GM21360 (cell line): ENCODE measurements around the gene ITM2C.

Experiments
- ATAC-seq: cut with Tn5 transposase; IDR thresholded peaks from one replicate; pipeline ENCODE4 v1.9.1; 2021; ENCODE audit warnings: mild to moderate bottlenecking, moderate library complexity; ENCODE audit not compliant: unreplicated experiment

Gene ITM2C

DNA sequence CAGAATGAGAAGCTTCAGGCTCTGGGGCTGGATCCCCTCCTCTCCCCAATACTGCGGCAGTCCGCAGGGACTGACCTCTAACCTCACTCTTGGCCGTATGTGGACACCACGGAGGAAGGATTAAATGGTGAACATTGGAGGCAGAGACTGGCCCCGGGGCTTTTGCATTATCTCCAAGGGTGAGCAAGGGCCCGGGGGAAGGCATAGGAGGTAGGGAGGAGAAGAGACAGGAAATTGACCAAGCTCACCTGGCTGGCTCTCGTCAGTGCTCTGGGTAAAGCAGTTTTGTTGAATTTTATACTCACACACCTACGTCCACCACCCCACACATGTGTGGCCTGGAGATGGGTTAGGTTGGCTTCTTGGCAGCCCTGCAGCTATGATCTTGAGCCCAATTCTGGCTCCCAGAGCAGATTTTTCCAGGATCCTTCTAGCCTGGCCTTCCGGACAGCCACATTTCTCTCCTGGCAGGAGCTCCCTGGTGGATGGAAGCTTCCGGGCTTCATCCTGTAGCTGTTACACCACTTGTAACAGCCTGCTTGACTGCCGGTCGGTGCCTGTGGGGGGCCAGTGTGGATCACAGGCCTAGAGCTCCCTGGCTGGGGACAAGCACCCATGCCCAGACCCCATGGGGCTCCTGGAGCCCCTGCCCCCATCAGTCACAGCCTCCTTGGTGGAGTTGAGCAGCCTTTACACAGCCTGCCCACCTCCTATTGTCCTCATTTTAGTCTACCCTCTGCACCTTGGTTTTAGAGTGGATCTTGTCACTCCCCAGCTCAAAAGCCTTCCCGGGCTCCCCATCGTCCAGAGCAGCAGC, 7.6 kb downstream of the ITM2C start:
- no peak for ATAC-seq

DNA sequence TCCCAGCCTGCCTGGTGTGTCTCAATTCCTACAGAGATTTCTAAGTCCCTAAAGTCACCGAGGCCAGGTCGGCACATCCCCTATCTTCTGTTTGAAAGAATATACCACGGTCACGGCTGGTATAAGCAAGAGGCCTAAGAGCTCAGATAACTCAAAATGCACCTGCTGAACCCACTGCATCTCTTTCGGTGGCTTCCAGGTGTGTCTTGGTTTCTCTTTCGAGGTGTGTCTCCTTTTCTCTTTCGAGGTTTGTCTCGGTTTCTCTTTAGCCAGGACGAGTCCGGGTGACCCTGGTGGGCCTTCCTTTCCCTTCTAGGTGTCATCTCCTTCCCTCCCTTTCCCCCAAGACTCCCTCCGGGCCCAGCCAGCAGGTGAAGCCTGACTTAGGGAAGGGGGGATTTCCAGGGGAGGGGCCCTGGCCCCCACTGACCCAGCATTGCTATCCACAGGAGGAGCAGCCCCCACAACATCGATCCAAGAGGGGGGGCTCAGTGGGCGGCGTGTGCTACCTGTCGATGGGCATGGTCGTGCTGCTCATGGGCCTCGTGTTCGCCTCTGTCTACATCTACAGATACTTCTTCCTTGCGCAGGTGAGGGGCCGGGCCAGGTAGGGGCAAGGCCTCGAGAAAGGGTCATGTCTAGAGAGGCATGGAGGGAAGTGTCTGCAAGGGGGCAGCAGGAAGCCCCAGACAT, 8.4 kb downstream of the ITM2C start:
- peak; percentile 45 for ATAC-seq

DNA sequence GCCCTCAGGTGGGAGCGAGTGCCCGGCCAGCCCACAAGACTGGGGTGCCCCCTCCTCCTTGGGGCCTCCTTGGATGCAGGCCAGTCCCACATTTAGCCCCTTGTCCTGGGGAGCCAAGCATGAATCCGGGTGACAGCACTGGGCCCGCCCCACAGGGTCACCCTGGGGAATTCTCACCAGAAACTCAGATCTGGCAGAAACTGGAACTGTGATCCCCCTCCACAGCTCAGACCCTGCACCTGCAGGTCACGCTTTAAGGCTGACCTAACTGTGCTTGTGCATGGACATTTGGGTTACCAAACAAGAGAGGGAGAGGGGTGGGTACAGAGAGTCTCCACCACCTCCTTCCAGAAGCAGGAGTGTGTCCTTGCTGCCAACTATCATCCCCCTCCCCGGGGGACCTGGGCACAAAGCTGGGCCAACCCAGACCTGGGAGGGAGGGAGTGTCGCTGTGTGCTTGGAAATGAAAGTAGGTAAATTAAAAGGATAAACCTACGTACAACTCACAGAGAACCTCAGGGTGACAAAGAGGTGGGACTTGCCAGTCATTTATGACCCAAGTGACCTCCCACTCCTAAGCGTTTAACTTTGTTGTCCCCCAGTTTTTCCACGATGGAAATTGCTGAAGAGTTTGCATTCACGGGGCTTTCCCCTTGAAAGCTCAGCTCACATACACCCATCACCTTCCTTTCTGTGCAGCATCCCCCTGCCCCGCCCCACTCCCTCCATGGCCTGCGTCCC, 9.1 kb downstream of the ITM2C start:
- peak; percentile 51 for ATAC-seq

DNA sequence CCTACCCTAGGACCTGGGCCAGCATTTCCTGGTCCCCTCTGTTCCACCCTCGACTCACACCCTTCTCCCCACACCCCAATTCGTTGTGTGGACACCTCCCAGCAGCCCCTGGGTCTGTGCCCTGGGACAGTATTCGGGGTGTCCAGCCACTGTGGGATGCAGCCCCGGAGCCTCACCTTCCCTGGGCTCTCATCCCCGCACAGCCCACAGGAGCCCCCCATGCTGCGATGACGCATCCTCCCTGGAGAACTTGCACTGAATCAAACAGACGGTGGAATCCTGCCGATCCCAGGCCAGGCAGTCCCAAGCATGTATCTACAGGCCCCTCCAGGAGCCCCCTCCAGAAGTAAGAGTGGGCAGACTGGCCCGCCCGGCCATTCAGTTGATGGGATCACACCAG, 9.7 kb downstream of the ITM2C start:
- no peak for ATAC-seq

DNA sequence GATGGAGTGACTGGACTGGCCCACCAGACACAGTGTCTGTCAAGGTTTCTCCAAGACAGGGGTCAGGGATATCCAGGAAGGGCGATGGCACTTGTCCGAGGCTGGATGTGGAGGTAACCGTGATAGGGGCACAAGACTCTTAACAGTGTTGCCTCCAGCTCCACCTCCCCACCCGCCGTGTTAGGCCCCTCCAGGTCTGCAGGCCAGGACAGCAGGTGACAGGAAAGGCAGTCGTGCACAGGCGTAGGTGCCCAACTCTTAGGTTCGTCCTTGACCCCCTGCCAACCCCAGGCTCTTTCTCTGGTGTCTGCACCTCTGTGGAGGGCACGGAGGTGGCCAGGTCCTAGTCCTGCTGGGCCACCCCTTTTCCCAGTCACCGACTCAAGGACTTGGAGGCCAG, 10.1 kb downstream of the ITM2C start:
- ATAC-seq, result no peak

DNA sequence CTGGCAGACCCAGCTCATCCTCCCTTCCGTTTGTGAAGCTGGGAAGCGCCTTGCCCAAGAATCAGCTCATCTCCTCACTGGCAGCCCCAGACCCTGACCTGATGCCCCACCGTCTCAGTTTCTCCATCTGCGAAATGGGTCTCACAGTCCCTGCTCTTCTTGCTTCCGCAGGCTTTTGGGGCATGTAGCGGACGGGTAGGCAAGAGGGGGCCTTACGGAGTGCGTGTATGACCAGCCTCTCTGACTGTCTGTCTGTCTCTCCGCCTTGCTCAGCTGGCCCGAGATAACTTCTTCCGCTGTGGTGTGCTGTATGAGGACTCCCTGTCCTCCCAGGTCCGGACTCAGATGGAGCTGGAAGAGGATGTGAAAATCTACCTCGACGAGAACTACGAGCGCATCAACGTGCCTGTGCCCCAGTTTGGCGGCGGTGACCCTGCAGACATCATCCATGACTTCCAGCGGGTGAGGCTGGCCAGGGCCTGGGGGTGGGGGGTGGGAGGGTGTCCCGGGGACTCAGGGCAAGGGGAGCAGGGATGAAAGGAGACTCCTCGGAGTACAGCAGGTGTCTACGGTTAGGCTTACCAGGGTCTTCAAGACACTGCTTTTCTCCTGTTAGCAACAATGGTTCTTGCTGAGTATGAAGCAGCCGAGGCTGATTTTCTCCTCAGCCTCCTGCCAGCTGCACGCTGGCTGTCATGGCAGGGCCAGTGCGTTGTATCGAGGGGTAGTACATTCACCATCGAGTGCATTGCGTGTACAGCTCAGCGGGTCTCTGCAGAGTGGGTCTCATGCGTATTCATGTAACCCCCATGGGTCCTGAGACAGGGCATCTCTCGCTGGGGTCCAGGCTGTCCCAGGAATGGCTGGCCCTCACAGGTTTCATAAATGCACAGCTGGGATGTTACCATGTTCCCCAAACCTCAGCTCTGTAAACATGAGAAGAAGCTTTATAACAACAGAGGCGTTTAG, 10.9 kb downstream of the ITM2C start:
- no peak for ATAC-seq

DNA sequence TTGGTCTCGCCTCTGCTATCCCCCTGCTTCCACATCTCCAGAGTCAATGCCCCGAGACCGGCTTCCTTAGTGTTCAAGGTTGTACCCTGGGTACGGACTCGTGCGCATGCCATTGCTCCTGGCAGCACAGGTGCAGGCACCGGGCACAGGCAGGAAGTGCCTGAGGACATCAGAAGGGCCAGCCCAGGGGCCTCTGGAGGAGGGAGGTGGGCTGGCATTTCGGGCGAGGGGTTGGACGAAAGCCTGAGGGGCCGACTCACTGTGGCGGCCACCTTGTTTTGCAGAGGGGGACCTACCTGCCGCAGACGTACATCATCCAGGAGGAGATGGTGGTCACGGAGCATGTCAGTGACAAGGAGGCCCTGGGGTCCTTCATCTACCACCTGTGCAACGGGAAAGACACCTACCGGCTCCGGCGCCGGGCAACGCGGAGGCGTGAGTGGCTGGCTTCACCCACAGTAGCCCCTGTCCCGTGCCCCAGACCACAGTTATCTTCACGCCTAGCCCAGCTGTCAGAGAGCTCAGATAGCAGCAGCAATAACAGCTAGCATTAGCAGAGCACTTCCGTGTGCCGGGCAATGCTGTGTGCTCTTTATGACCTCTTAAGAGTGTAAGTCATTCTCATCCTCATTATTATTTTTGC, 12.5 kb downstream of the ITM2C start:
- no peak for ATAC-seq

DNA sequence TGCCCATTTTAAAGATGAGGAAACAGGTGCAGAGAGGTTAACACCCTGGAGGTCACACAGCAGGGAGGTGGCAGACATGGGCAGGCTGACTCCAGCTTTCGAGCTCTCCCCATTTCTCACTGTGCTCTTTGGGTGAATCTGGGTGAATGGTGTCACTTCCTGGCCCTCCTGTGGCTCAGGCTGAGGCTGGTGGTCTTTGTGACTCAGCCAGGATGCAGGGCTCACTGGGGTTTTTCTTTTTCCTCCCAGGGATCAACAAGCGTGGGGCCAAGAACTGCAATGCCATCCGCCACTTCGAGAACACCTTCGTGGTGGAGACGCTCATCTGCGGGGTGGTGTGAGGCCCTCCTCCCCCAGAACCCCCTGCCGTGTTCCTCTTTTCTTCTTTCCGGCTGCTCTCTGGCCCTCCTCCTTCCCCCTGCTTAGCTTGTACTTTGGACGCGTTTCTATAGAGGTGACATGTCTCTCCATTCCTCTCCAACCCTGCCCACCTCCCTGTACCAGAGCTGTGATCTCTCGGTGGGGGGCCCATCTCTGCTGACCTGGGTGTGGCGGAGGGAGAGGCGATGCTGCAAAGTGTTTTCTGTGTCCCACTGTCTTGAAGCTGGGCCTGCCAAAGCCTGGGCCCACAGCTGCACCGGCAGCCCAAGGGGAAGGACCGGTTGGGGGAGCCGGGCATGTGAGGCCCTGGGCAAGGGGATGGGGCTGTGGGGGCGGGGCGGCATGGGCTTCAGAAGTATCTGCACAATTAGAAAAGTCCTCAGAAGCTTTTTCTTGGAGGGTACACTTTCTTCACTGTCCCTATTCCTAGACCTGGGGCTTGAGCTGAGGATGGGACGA, 13.2 kb downstream of the ITM2C start:
- no peak for ATAC-seq

DNA sequence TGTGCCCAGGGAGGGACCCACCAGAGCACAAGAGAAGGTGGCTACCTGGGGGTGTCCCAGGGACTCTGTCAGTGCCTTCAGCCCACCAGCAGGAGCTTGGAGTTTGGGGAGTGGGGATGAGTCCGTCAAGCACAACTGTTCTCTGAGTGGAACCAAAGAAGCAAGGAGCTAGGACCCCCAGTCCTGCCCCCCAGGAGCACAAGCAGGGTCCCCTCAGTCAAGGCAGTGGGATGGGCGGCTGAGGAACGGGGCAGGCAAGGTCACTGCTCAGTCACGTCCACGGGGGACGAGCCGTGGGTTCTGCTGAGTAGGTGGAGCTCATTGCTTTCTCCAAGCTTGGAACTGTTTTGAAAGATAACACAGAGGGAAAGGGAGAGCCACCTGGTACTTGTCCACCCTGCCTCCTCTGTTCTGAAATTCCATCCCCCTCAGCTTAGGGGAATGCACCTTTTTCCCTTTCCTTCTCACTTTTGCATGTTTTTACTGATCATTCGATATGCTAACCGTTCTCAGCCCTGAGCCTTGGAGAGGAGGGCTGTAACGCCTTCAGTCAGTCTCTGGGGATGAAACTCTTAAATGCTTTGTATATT, 14.0 kb downstream of the ITM2C start:
- ATAC-seq, result no peak

DNA sequence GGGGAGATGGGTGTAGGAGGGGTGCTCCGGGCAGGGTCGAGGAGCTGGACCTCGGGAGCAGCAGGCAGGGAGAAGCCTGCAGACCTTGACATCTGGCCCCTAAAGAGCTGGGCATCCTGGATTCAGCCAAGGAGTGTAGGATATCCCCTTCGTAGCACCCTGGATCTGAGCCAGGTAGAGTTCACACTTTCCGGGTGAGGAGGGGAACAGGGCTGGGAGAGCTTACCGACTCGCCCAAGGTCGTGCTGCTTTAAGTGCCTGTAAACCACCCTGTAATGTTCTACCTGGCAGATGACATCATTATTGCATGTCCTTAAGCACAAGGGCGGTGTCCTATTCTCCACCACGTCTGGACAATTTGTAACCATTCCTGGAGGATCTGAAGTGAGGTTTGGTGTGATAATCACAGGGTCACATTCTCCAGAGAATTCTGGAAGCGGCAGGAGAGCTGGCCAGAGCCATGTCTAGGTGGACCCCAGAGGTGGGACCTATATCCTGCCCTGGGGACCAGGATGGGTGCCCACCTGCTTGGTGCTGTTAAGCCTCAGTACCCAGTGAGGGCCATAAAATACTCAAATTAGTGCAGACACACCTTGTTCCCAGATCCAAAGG, 14.6 kb downstream of the ITM2C start:
- ATAC-seq, result no peak

DNA sequence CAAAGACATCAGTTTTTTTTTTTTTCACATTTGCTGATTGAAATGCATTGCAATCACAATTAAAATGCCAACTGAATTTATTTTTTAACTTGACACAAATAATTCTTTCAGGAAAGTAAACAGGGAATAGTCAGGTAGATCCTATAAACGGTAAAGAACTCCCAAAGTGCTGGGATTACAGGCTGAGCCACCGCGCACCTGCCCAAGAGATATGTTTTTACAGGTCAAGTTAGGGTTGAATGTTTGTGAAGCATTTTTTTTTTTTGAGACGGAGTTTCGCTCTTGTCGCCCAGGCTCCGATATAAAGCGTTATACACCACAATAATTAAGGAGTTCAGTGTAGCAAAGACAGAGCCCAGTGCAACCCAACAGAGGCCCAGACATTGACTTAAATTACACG, 15.1 kb downstream of the ITM2C start:
- no peak for ATAC-seq

DNA sequence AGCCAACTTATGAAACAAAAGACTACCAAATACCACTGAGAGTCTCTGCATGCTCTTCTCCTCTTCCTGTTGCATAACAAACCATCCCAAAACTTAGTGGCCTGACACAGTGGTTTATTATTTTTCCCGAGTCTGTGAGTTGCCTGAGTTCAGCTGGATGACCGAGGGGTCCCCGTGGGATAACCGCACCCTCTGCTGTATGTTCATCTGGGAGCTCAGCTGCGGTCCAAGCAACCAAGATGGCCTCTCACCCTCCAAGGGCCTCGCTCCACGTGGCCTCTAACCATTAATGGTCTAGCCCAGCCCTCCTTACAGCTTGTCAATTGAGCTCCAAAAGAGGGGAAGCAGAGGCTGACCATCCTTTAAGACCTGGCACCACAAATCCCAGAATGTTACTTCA, 17.1 kb downstream of the ITM2C start:
- no peak for ATAC-seq

DNA sequence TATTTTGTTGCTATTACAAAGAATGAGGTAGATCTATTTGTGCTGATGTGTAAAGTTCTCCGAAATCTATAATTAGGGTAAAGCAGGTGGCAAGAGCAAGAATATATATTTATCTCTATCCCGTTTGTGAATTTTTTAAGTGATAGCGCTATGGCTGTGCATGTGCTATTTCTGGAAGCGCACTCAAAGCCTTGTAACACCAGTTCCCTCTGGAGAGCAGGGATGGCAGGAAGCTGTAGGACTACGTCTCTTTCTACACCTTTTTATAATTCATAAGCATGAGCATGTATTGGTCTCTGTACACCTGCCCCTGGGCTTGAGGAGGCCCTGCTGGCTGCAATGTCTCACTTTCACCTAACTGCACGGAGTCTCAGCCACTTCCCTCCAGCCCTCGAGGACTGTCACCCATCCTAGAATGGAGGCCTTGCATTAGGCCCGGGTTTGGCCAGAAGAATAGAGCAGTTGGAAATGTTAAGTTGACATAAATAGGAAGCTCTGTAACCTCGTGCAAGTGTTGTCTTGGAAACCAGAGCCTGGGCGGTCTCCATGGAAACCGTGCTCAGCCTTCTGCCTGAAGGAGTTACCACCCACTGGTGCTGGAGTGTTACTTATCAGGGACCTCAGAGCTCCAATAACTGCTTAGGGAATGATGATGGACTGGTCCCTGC, 20.9 kb downstream of the ITM2C start:
- no peak for ATAC-seq

DNA sequence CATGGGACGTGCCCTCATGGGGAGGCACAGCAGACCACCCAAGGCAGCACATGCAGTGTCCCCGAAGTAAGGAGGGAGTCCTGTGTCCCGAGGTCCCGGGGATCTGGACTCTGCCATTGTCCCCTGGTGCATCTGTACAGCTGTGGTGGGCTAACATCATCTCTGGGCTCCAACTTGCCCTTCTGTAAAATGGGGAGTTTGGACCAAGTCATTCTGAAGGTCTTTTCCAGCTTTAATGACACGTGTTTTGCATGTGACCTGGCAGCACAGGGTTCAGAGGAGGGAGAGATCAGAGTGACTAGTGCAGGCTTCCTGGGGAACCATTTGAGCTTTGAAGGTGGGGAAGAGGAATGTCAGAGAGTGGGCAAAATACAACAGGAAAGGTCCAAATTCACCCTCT, 21.5 kb downstream of the ITM2C start:
- ATAC-seq, result no peak

DNA sequence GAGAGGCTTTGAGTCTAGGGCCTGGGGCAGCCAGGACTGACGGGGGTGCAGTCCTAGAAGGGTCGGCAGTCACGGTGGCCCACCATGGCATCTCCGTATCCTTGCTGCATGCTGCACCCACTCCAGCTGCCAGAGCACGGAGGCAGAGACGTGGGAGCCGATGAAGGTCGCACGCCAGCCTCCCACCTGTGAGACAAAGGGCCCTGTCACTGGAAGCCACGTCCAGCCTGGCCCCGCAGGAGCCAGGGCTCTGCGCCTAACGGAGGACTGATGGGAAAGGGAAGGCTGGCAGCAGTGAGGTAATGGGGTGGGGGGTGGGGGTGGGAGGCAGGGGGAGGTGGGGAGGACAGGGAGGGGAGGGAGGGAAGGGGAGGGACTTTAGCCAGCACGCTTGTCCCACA, 21.9 kb downstream of the ITM2C start:
- no peak for ATAC-seq

DNA sequence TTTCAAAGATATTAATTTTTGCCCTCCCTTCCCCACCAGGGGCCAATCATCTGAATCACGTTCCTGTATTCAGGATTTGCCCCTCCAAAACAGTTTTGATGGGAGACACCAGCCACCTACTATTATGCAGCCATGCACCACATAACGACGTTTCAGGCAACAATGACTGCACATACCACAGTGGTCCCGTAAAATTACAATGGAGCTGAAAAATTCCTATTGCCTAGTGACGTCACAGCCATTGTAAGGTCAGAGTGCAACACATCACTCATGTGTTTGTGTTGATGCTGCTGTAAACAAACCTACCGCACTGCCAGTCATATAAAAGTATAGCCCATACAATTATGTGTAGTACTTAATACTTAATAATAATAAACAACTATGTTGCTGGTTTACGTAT, 22.6 kb downstream of the ITM2C start:
- no peak for ATAC-seq

DNA sequence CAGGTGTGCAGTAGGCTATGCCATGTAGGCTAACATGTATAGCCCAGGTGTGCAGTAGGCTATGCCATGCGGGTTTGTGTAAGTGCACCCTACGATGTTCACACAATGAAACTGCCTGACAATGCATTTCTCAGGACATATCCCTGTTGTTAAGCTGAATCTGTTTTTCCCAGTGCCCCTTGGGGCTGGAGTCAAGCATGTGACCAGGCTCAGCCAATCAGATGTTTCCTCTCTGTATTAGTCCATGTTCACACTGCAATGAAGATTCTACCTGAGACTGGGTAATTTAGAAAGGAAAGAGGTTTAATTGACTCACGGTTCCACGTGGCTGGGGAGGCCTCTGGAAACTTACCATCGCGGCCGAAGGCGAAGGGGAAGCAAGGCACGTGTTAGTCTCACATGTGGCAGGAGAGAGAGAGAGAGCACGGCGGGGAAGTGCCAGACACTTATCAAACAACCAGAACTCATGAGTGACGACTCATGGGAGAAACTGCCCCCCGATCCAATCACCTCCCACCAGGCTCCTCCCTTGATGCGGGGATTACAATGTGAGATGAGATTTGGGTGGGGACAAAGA, 24.2 kb downstream of the ITM2C start:
- ATAC-seq, result no peak
